Frontal cortex (tissue), 4 donors: ENCODE measurements around the gene NGEF. TPM values are rescaled to one million over a fixed set of nuclear protein-coding genes. Genes with fewer than 3 reads are reported as not detected.

Experiments
- DNase-seq, 2 donors: peaks; one replicate each; pipeline ENCODE4 v3.0.0; 2012; ENCODE audit warnings: low spot score in 2 of 2
- FAIRE-seq: peaks from 2 replicates; lab custom pipeline; 2012; peaks lifted over from hg19 to GRCh38; lab: Jason Lieb, UNC
- total RNA-seq: library from RNA; depleted of rRNA; stranded (reverse); fragments of >200 nt; gene quantifications from one replicate; pipeline ENCODE4 v1.2.3, GENCODE V29; 2014
- donor health status: control.
- donor health status: control.
- donor health status: control.

NGEF gene
- total RNA-seq, 1 donor from 2014 or later: 50.1 TPM

DNA sequence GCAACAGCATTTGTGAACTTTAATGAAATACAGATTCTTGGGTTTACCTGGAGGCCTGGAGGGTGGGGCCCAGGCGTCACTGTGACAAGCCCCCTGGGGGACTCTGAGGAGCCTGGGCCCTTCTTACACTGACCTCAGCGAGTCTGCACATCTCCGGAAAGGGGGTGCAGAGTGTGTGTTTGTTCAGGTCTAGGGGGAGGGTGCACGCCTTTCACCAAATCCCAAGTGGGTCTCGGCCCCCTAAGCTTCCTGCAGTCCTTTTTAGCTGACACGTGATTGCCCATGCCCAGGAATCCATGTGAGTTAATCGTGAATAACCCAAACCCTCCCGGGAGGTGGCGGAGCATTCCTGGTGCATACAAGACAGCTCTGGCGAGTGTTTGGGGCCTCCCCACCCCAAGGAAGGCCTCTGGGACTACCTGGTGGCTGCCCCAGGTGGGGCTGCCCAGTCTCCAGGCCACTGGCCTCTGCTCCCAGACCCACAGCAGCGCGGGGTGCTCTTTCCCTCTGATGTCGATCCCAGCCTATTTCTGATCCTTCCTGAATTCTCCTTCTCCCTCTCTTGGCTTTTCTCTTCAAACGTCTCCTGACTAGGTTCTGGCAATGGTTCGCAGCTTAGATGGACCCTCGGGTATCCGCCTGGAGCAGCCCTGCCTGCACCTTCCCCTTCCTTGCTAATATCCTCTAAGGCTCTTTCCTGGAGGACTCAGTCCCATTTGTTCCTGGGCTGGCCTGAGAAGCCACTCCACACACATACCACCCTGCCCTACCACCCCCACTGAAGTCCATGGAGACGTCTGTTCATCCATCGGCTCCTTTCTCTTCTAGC lies 10.0 kb downstream of the NGEF start:
- DNase-seq: no peak
- no peak for FAIRE-seq

DNA sequence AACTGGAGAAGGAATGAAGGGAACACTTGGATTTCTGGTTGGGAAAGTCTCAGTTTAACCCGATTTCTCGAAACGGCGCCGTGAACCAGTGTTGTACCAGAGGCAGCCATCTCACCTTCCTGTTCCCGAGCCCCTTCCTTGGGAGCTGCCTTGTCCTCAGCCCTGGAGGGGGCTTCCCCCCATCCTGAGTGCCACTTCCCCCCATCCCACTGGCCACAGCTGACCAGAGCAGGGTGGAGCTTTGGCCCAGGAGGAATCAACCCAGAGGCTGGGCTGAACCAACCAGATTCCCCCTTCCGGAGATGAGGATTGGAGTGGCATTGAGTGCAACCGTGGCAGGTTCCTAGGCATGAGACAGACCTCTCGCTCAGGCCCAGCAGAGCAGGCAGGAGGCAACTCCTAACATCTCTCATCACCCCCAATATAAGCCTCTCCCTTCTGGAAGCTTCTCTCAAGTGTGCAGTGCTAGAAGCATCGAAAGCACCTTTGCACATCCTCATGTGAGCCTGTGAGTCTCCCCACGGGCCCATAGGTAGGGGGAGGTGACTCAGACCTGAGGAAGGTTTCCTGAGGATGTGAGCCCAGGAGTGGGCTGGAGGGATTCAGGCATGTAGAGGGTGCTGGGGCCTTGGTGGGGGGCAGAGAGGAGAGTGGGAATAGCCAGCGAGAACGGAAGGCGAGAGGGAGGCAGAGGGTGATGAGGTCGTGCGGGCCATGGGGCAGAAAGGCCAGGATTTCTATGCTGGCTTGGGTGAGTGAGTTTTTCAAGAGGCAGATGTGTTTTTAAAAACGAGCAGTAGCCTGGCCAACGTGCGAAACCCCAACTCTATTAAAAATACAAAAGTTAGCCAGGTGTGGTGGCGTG lies 11.9 kb downstream of the NGEF start:
- FAIRE-seq (no peak), DNase-seq (no peak)

DNA sequence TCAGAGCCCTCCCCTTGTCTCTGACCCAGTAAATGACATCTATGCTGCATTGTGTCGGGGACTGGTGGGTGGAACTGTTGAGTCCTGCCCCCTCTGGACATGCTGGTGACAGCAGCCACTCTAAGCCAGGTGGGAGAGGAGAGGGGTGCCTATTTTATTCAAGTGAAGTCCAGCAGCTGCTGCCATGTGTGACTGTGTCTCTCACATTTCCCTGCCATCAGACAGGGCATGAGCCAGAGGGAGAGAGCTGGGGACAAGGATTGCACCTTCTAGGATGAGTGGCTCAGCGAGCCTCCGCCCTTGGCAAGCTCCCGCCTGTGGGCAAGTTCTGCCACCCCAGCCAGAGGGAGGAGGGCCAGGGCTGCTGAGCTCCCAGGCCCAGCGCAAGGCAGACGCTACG lies 13.7 kb downstream of the NGEF start:
- no peak for FAIRE-seq
- DNase-seq: no peak

DNA sequence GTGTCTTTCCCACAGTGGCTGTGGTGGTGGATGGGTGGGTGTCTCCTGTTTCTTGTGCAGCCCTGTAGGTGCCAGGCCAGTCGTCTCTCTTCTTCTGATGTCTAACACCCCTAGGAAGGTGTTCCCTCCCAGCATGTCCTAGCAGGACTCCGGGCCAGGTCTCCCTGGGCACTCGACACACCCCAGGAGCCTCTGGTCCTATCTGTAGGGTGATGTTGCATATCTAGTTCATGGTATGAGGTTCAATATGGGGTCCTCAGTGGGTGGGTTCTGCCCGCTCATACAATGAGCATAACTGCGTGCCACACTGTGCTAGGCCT lies 14.4 kb downstream of the NGEF start:
- no peak for FAIRE-seq
- no peak for DNase-seq

DNA sequence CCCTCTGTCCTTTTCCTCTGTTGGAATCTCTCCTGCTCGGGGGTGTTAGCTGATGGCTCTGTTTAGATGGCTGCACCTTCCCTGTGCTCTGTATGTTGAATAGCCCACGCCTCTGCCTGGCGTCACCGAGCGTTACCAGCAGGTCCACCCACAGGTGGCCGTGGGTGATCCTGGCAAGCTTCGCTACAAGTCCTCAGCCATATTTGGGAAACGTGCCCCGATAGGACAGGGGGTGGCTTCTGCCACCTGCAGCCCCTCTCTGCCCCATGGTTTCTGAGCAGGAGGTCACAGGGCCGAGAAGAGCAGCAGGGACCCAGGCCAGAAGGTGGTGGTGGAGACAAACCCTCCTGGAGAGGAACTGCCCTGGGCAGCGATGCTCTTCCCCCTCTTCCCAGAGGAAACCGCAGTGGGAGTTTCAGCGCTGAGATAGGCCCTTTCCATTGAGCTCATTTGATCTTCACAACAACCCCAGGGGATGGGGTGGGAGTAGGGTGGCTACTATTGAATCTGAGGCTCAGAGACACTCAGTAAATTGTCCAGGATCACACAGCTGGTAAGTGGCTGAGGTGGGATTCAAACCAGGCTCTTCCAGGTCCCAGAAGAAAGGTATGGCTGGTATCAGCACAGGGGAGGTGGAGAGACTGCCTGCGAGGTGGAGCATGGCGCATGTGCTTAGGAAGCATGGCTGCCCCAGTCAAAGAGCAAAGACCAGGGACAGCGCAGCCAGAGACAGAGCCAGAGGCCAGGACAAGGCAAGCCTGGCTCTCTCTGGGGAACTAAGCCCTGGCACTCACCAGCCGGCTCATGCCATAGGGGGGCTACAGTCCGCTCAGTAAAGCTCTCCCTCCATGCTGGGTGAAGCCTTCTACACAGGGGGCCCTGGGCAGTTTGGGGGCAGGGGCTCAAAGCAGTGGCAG lies 15.0 kb downstream of the NGEF start:
- DNase-seq (no peak), FAIRE-seq (no peak)

DNA sequence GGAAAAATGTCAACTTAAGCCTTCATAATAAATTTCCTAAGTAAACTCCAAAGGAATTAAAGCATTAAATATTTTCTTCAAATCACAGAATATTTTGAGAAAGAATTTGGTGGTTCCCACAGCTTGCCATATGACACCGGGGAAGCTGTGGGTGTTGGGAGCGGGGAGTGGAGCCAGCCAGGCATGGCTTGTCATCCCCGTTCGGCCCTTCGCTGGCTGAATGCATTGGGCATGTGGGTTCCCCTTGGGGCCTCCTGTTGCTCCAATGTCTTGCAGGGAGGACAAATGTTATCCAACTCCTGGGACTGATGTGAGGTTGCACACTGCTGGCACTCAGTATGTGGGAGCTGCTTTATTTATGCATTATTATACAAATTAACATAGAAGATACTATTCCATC lies 18.6 kb downstream of the NGEF start:
- DNase-seq: no peak
- no peak for FAIRE-seq

DNA sequence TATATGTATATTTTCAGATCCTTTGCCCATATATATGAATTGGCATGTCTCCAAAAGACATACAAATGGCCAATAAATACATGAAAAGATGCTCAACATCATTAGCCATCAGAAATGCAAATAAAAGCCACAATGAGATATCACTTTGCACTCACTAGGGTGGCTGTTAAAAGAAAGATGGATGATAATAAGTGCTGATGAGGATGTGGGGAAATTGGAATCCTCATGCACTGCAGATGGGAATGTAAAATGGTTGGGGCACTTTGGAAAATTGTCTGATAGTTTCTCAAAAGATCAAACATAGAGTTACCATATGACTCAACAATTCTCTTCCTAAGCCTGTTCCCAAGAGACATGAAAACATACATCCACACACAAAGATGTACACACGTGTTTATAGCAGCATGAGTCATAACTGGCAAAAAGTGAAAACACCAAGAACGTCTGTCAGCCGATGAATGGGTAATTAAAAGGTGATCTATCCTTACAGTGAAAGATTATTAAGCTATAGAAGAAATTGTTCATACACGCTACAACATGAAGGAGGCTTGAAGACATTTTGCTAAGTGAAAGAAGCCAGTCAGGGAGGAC lies 19.7 kb downstream of the NGEF start:
- FAIRE-seq (no peak), DNase-seq (no peak)

DNA sequence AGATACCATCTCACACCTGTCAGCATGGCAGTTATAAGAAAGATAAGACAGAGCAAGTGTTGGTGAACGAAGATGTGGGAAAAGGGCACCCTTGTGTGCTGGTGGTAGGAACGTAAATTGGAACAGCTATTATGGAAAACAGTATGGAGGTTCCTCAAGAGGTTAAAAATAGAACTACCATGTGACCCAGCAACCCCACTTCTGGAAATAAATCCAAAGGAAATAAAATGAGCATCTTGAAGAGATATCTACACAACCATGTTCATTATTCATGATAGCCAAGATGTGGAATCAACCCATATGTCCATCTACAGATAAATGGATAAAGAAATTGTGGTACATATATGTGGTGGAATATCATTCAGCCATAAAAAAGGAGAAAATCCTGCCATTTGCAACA lies 26.9 kb downstream of the NGEF start:
- FAIRE-seq (no peak), DNase-seq (no peak)

DNA sequence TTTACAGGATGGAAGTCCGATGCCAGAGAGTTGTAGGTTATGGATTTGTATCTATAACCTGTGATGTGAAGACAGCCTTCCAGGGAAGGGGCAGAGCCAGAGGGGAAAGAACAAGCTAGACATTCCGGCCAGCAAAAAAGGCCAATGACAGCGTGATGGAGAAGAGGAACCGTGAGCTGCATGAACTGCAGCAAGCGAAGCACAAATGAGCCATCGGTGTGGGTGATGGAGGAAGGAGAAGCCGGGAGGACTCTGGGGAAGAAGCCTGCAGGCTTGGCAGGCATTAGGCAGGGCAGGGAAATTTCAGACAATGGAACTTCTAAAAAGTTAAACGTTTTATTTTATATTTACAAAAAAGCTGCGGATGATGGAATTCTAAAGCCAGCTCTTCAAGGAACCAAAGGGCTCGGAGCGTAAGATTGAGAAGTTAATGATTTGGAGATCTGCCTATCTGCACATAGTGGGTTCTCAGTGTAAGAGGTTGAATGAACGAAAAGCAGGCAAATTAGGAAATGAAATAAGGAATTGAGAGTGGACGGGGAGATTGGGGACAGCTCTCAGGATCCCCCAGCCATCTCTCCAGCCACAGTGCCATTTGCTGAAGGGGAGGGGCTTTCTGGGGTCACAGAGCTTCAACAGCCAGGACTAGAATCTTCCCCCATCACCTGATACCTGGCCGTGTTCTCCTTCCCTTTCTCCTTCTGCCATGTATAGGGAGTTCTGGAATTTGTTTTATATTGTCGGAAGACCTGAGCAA lies 28.4 kb downstream of the NGEF start:
- DNase-seq (no peak), FAIRE-seq (no peak)

DNA sequence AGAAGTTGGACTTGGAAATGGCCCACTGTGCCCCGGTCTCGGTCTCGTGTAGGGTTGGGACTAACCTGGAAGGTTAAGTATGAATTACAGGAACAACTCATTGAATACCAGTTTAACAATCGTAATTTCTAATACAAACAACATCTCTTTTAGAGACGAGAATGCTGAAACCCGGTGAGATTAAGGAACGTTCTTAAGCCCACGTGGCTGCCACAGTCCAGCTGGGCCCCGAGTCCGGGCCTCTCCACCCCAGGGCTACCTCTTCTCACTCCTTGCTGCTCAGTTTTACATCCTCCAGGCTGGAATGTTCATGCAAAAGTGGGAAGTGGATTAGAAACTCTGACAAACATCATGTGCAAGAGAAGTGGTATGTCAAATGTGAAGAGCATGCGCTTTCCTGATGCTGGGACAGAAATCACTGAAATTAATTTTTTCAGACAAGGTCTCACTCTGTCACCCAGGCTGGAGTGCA lies 29.4 kb downstream of the NGEF start:
- no peak for DNase-seq
- no peak for FAIRE-seq

DNA sequence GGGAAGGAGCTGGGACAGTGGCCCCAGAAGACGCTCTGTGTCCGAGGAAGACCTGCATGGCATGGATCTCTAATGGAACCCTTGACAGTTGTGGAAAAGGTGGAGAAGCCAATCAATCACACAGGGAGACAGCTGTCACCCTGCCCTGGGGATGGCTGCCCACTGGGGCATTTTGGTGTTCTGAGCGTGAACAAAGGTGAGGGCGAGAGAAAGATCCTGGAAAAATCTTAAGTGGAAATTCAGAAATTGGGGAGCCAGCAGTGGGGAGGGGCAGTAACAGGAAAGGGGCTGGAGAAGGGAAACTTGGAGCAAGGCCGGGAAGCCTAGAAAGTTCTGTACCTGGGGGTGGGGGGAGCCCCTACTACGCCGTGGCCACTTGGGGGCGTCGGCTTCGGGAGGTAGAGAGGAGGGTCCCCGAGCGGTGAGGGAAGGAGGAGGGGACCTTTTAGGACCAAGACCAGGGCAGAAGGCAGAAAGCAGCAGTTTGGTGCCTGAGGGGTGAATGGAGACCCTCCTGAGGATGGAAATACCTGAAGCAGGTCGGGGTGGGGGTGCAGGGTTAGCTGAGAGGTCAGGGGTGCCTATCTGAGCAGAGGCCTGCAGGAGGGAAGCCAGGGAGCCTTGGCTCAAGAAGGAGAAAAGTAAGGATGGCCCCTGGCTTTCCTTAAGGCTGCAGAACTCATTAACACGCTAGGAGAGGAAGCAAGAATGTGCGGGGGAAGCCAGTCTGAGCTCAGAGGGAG lies 30.0 kb downstream of the NGEF start:
- DNase-seq (no peak), FAIRE-seq (no peak)

DNA sequence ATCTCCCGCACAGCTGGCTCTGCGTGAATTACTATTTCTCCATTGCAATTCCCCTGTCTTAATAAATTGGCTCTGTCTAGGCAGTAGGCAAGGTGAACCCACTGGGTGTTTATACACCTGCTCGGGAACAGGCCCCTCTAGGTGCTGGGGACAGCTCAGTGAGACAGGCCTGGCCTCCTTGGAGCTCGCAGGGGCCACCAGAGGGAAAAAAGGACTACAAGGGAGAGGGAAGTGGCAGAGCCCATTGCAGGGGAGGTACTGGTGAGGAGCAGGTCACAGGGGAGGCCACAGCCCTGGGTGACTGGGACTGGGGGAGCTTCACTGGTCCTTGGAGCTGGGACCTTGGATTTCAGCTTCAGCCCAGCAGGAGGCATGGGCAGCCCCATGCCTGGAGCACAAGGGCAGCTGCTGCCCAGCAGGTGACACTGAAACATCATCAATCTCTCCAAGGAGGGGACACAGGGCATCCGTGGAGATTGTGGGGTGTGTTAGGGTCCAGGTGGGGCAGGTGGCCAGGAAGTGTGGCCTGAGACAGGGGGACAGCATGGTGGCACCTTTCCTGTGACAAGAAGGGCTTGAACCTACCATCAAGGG lies 31.2 kb downstream of the NGEF start:
- no peak for FAIRE-seq
- no peak for DNase-seq

DNA sequence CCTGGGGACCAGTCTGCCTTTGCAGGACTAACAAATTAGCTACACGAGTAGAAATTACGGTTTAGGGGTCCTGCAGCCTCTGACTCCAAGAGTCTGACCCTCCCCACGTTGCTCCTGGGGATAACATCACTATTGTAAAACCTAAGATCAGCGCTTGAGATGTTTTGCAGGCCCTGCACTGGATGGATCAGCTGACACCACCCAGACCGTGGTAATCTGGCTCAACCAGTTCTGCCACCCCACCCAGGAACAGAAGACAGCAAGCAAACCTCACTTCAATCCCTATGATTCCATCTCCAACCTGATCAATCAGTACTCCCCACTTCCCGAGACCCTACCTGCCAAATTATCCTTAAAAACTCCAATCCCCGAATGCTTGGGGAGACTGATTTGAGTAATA lies 31.7 kb downstream of the NGEF start:
- DNase-seq (no peak), FAIRE-seq (no peak)

DNA sequence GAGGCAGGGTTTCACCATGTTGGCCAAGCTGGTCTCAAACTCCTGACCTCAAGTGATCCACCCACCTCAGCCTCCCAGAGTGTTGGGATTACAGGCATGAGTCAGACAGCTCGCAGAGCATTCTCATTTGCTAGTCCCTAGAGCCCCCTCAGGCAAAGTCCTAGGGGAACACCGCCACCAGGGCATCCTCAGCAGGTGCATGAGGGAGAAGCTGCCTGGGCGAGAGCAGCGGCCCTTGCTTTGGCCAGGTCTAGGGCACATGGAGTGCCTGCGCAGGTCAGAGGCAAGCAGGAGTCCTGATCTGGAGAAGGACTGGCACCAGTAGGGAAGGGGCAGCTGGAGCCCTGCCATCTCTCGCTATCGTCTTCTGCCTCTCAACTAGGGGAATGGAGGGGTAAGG lies 32.4 kb downstream of the NGEF start:
- DNase-seq (no peak), FAIRE-seq (no peak)

DNA sequence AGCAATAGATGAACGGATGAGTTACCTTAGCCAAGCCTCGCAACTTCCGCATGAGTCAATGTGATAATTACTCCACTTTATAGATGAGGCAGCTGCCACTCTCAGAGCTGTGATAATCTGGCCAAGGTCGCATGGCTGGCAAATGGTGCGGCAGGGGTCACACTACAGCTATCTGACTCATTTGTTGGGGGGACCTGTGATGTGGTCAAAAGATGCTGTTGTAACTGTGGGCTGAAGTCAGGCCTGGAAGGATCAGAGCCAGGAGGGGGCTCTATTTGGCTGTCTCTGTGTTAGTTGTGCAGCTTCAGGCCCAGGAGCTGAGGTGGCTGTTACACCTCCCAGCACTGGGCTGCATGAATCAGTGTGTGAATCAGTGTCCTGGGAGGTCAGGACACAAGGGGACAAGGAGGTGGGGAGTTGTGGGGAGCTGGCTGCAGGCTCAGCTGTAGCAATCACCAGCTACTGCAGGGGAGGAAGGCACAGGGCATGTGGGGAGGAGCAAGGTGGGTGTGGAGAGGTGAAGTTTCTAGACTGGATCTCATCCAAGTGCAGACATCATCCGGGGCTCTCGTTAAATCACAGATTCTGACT lies 33.1 kb downstream of the NGEF start:
- DNase-seq: no peak
- no peak for FAIRE-seq

DNA sequence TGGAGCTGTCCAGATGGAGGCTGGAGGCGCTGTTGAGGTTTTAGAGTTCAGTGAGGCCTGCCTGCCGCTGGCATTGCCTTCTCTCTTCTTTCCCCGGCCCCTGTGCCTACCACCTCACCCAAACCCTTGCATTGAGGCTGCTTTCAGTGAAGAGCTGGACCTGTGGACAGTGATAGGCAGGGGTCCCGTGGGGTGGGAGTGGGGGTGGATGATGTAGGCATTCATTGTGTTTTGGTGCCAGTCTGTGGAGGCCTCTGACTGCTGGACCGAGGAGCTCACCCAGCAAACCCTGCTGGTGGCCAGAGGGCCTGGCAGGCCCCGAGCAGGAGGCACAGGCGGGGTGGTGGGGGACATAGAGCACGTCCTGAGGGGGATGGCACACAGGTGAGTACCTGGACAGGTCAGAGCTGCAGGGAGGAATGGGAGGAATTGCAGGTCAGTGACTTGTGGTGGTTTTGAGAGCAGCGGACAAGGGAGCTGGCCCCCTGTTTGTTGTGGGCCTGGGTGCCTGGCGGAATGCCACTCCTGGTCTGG lies 35.6 kb downstream of the NGEF start:
- FAIRE-seq (no peak), DNase-seq (no peak)

DNA sequence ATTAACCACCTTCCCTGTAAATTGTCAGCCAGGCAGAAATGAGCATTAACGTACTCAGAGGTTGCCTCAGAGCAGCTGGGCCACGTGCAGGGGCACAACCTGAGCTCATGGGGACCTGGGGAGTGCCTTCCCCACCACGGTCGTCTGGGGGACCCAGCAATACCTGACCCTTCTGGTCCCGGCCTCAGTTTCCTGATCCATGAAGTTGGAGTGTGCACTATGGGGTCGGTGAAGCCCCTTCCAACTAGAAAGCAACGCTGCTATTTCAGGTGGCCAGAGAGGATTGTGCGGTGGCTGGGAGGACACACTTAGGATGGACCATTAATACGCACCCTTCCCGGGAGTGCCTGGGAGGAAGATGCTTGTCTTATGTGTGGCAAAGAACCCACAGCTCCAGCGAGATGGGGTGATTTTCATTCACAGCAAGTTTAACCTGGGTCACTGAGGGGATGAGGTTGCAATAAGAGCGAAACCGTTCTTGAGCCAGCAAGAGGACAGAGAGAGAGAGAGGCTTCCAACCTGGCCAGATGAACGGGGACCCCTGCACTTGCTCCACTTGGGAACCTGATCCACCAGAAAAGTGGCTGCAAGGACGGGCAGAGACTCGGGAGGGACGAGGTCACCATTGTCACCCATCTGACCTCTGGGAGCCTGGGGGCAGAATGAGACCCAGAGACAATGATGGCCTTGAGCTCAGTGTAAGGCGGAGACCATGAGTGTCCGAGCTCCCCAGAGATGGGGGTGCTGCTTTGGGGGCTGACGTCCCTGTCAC lies 36.2 kb downstream of the NGEF start:
- FAIRE-seq: no peak
- DNase-seq: no peak
